Endodermal cell (in vitro differentiated cells): ENCODE results near the gene CPD. TPM values are rescaled to one million over a fixed set of nuclear protein-coding genes. Genes with fewer than 3 reads are reported as not detected.

Source experiments
- DNase-seq: peaks from one replicate; pipeline ENCODE4 v3.0.0-alpha.2; 2017
- H3K27ac ChIP-seq: 2 replicates; pipeline ENCODE4 v1.5.1; 2013; ENCODE audit warnings: mild to moderate bottlenecking, low read depth, low read length, moderate library complexity
- H3K27me3 ChIP-seq: 2 replicates; pipeline ENCODE4 v1.6.1; 2013; ENCODE audit warnings: mild to moderate bottlenecking, low read length, moderate library complexity; ENCODE audit not compliant: insufficient read depth, control insufficient read depth, poor library complexity, severe bottlenecking
- H3K36me3 ChIP-seq: 2 replicates; pipeline ENCODE4 v1.7.0; 2013; ENCODE audit warnings: mild to moderate bottlenecking, low read length, moderate library complexity; ENCODE audit not compliant: control insufficient read depth, insufficient read depth
- H3K4me1 ChIP-seq: one replicate; pipeline ENCODE4 v1.7.0; 2013; ENCODE audit warnings: low read length; ENCODE audit not compliant: control insufficient read depth, insufficient read depth
- H3K4me3 ChIP-seq: 2 replicates; pipeline ENCODE4 v1.5.1; 2013; ENCODE audit warnings: mild to moderate bottlenecking, low read length, moderate library complexity
- H3K9ac ChIP-seq: 2 replicates; pipeline ENCODE4 v1.6.1; 2013; ENCODE audit warnings: mild to moderate bottlenecking, low read length, moderate library complexity; ENCODE audit not compliant: poor library complexity, severe bottlenecking; ENCODE audit errors: extremely low read depth
- H3K9me3 ChIP-seq: 2 replicates; pipeline ENCODE4 v1.6.1; 2013; ENCODE audit warnings: mild to moderate bottlenecking, low read length, moderate library complexity; ENCODE audit not compliant: control insufficient read depth
- H3K27ac Mint-ChIP-seq: 2 replicates; pipeline ENCODE4 v1.8.0; 2020; ENCODE audit warnings: mixed read lengths
- H3K27me3 Mint-ChIP-seq: 2 replicates; pipeline ENCODE4 v1.8.0; 2021; ENCODE audit warnings: mild to moderate bottlenecking, mixed read lengths; ENCODE audit not compliant: insufficient read depth
- H3K36me3 Mint-ChIP-seq: 2 replicates; pipeline ENCODE4 v1.8.0; 2020; ENCODE audit warnings: low read depth, mixed read lengths
- H3K4me1 Mint-ChIP-seq: 2 replicates; pipeline ENCODE4 v1.8.0; 2020; ENCODE audit warnings: mixed read lengths
- H3K4me3 Mint-ChIP-seq: 2 replicates; pipeline ENCODE4 v1.8.0; 2020; ENCODE audit warnings: mild to moderate bottlenecking, moderate library complexity, mixed read lengths
- H3K9me3 Mint-ChIP-seq: 2 replicates; pipeline ENCODE4 v1.8.0; 2020; ENCODE audit warnings: mild to moderate bottlenecking, mixed read lengths
- CTCF ChIP-seq: fragments of 200-600 bp; sonication (generic); conservative IDR thresholded peaks from 2 replicates; pipeline ENCODE4 v1.5.0; 2021; ENCODE audit warnings: antibody characterized with exemption, mild to moderate bottlenecking
- WGBS, 2 experiments: methylation state at CpG; one replicate each; pipeline versions ENCODE4 v1.1.5 to v1.1.7; 2013; ENCODE audit warnings: missing lambda C conversion rate in 2 of 2, mixed read lengths in 1 of 2; ENCODE audit not compliant: insufficient coverage in 1 of 2, insufficient read length in 1 of 2; 5-methylcytosine and 5-hydroxymethylcytosine counted together
- long read RNA-seq, 4 experiments: library from polyadenylated mRNA in 2 of 4; library from RNA in 1 of 4; library from capped mRNA in 1 of 4; stranded (forward) in 3 of 4; unstranded in 1 of 4; transcript quantifications; one replicate each; pipeline ENCODE4 v2.0.0, GENCODE V29; 2020 to 2021; ENCODE audit warnings: inconsistent platforms in 1 of 4
- polyA plus RNA-seq, 2 experiments: library from polyadenylated mRNA; stranded (reverse); fragments of 50-300 nt; gene quantifications; one replicate each; pipeline ENCODE4 v1.2.3, GENCODE V29; 2013
- total RNA-seq, 2 donors: library from RNA; stranded (reverse); fragmentation: NEBNext Ultra II Directional in 1 of 2; extraction: Animal tissue kit (Norgen Biotek cat#: 25700) in 1 of 2; gene quantifications; 2 replicates in 1 of 2; 3 replicates in 1 of 2; pipeline ENCODE4 v1.2.1, GENCODE V29; 2021

Gene CPD
- total RNA-seq: 10 to 100 TPM; 81.7 to 82.1 TPM
- 38.8 TPM for polyA plus RNA-seq (2013, experiment 1 of 2)
- 40.4 TPM for polyA plus RNA-seq (2013, experiment 2 of 2)
- long read RNA-seq, experiment 1, full-length matches to known transcripts: 3 of 40 reads
- long read RNA-seq, experiment 1, partial matches to known transcripts: 11 of 40 reads
- long read RNA-seq, experiment 1, other reads (novel, unspliced or antisense): 26 of 40 reads
- long read RNA-seq, experiment 2, full-length matches to known transcripts: 114 of 175 reads
- long read RNA-seq, experiment 2, partial matches to known transcripts: 54 of 175 reads
- long read RNA-seq, experiment 2, other reads (novel, unspliced or antisense): 7 of 175 reads
- long read RNA-seq, experiment 3, full-length matches to known transcripts: 82 of 115 reads
- long read RNA-seq, experiment 3, partial matches to known transcripts: 22 of 115 reads
- long read RNA-seq, experiment 3, other reads (novel, unspliced or antisense): 11 of 115 reads
- long read RNA-seq, experiment 4, partial matches to known transcripts: 1 of 1 reads
- long read RNA-seq, experiment 4, other reads (novel, unspliced or antisense): 0 of 1 reads

- peak within 1 kb of the TSS; percentile 61 for H3K9ac ChIP-seq
- peak within 1 kb of the TSS; percentile 92 for H3K4me3 ChIP-seq
- H3K36me3 ChIP-seq: no peaks in the 10 kb centered on the region
- TF ChIP-seq CTCF: no peak
- Mint-ChIP-seq H3K27me3 (peaks cover 15% of the 10 kb centered on the region), H3K4me3 (peak within 1 kb of the TSS; percentile 77), H3K27ac (peak within 1 kb of the TSS; percentile 92), H3K4me1 (peaks cover 41% of the 10 kb centered on the region), H3K36me3 (no peaks in the 10 kb centered on the region), H3K9me3 (no peaks in the 10 kb centered on the region)
- peaks cover 14% of the 10 kb centered on the region for H3K4me1 ChIP-seq
- H3K27ac ChIP-seq: no peak within 1 kb of the TSS
- WGBS, 2 experiments: 0% methylated on average over 6 to 59 of the region's 59 CpGs
- peak; percentile 100 for DNase-seq
- peaks cover 7% of the 10 kb centered on the region for H3K27me3 ChIP-seq
- no peaks in the 10 kb centered on the region for H3K9me3 ChIP-seq
These were observed at the start of gene CPD for GRCh38 chr17:30378825-30379302. CPD (plus strand) TSS chr17:30378927; CDS start chr17:30378981, 54 bp downstream.

- H3K4me3 Mint-ChIP-seq: no peak overlapping the region
- Histone ChIP-seq H3K9ac (no peak overlapping the region), H3K36me3 (no peaks in the 10 kb centered on the region), H3K4me3 (no peak overlapping the region), H3K27me3 (no peaks in the 10 kb centered on the region), H3K4me1 (no peaks in the 10 kb centered on the region), H3K27ac (no peak overlapping the region), H3K9me3 (no peaks in the 10 kb centered on the region)
- DNase-seq: no peak
- H3K9me3 Mint-ChIP-seq: no peaks in the 10 kb centered on the region
- no peak overlapping the region for H3K27ac Mint-ChIP-seq
- H3K36me3 Mint-ChIP-seq: no peaks in the 10 kb centered on the region
- 83 to 97% methylated on average over 1 to 4 of the region's 4 CpGs for WGBS, 2 experiments
- no peaks in the 10 kb centered on the region for H3K27me3 Mint-ChIP-seq
- no peak for TF ChIP-seq CTCF
- no peaks in the 10 kb centered on the region for H3K4me1 Mint-ChIP-seq
These were observed 46.6 kb upstream of the CPD start for GRCh38 chr17:30332057-30332542.

GRCh38 chr17:30333503-30334360 is 45.0 kb upstream of the CPD start, which contains the start of gene TMIGD1:
TMIGD1 (minus strand) TSS chr17:30334057; CDS start chr17:30332133, 1,924 bp downstream.
- no peak within 1 kb of the TSS for H3K4me3 Mint-ChIP-seq
- 96 to 97% methylated on average over 7 to 8 of the region's 9 CpGs for WGBS, 2 experiments
- no peak within 1 kb of the TSS for H3K27ac Mint-ChIP-seq
- no peaks in the 10 kb centered on the region for H3K9me3 Mint-ChIP-seq
- TF ChIP-seq CTCF: no peak
- Histone ChIP-seq H3K9me3 (no peaks in the 10 kb centered on the region), H3K4me3 (no peak within 1 kb of the TSS), H3K9ac (no peak within 1 kb of the TSS), H3K36me3 (no peaks in the 10 kb centered on the region), H3K27me3 (no peaks in the 10 kb centered on the region), H3K4me1 (no peaks in the 10 kb centered on the region), H3K27ac (no peak within 1 kb of the TSS)
- no peaks in the 10 kb centered on the region for H3K27me3 Mint-ChIP-seq
- DNase-seq: no peak
- H3K4me1 Mint-ChIP-seq: no peaks in the 10 kb centered on the region
- no peaks in the 10 kb centered on the region for H3K36me3 Mint-ChIP-seq
